Measurements from ENCODE around the gene AKAP9. TPM values are rescaled to one million over a fixed set of nuclear protein-coding genes. Genes with fewer than 3 reads are reported as not detected.
A peak's percentile ranks its signal among the peaks of the same experiment; 100 is the strongest.

The AKAP9 gene
- total RNA-seq, 2 donors from 2014 or later, result 70.0 to 93.9 TPM

- intact Hi-C loops (cut with DNase I), result no loop called here
- Histone ChIP-seq H3K36me3 (replicated peaks in 1 of 2; ENCODE audit: insufficient read depth in 1 of 2, low read depth in 2 of 2) (peaks cover 1 to 2% of the 10 kb centered on the region in 2 donors), H3K9me3 (no peaks in the 10 kb centered on the region), H3K4me1 (no peaks in the 10 kb centered on the region), H3K27ac (no peak overlapping the region), H3K4me3 (no peak overlapping the region), H3K27me3 (no peaks in the 10 kb centered on the region)
- ATAC-seq, result peak; percentile 42
- no peak for DNase-seq
- TF ChIP-seq POLR2A (IDR thresholded peaks at IDR 0.05) (no peak), CTCF (IDR thresholded peaks at IDR 0.05) (no peak)
Observed at GRCh38 chr7:91988213-91988612, 47.6 kb downstream of the AKAP9 start.

- 87 to 89% methylated on average over 3 of the region's 3 CpGs for WGBS, 2 donors
- Histone ChIP-seq H3K27me3 (no peaks in the 10 kb centered on the region), H3K27ac (no peak overlapping the region), H3K36me3 (replicated peaks in 1 of 2; ENCODE audit: insufficient read depth in 1 of 2, low read depth in 2 of 2) (peaks cover 4 to 19% of the 10 kb centered on the region in 2 donors), H3K4me1 (no peaks in the 10 kb centered on the region), H3K4me3 (no peak overlapping the region), H3K9me3 (no peaks in the 10 kb centered on the region)
- DNase-seq, result no peak
- intact Hi-C loops (cut with DNase I), result no loop called here
- TF ChIP-seq POLR2A (IDR thresholded peaks at IDR 0.05) (no peak), CTCF (IDR thresholded peaks at IDR 0.05) (no peak)
- no peak for ATAC-seq
Observed at GRCh38 chr7:91993976-91994375, 53.3 kb downstream of the AKAP9 start.

DNA sequence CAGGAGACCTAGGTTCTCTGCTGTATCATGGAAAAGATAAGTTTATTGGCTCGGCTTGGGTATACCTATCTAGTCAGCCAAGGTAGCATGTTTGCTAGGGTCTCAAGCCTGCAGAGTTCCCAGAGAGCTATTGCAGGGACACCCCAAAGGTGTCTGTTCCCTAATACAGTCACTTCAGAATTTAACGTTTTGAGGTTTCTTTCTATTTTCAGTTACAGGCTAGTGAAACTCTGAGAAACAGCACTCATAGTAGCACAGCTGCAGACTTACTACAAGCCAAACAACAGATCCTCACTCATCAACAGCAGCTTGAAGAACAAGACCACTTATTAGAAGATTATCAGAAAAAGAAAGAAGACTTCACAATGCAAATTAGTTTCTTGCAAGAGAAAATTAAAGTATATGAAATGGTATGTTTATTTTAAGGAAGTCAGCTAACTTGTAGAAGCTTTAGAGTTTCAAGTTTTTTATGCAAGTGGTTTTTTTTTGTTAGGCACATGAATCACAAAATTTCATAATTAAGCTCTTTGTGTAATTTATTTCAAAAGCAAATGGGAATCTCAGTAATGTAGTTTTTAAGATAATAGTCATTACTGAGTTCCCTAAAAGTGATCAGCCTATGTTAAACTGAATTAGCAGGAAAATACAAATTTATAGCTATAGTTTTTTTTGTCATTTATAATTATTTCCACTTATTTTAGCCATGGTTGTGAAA, 54.9 kb downstream of the AKAP9 start:
- WGBS, 2 donors, result 40 to 44% methylated on average over 2 of the region's 2 CpGs

GRCh38 chr7:91999631-92000565, 59.2 kb downstream of the AKAP9 start:
- no peak for DNase-seq
- peaks cover 0 to 13% of the 10 kb centered on the region in 2 donors for H3K36me3 ChIP-seq (replicated peaks in 1 of 2; ENCODE audit: insufficient read depth in 1 of 2, low read depth in 2 of 2)
- H3K4me3 ChIP-seq, result no peak overlapping the region
- no peak for ATAC-seq
- 93 to 98% methylated on average over 2 of the region's 2 CpGs for WGBS, 2 donors
- no peak overlapping the region for H3K27ac ChIP-seq
- no peak for TF ChIP-seq CTCF (IDR thresholded peaks at IDR 0.05)
- no peak for TF ChIP-seq POLR2A (IDR thresholded peaks at IDR 0.05)
- H3K27me3 ChIP-seq, result no peaks in the 10 kb centered on the region
- H3K9me3 ChIP-seq, result no peaks in the 10 kb centered on the region
- intact Hi-C loops (cut with DNase I), result no loop called here
- H3K4me1 ChIP-seq, result no peaks in the 10 kb centered on the region

More for the DNA sequence above, 54.9 kb downstream of the AKAP9 start:
- intact Hi-C loops (cut with DNase I), result no loop called here
- no peak for DNase-seq
- ATAC-seq, result no peak
- Histone ChIP-seq H3K9me3 (no peaks in the 10 kb centered on the region), H3K4me3 (no peak overlapping the region), H3K27ac (no peak overlapping the region), H3K27me3 (no peaks in the 10 kb centered on the region), H3K36me3 (replicated peaks in 1 of 2; ENCODE audit: insufficient read depth in 1 of 2, low read depth in 2 of 2) (peaks cover 4 to 19% of the 10 kb centered on the region in 2 donors), H3K4me1 (no peaks in the 10 kb centered on the region)
- no peak for TF ChIP-seq POLR2A (IDR thresholded peaks at IDR 0.05)
- no peak for TF ChIP-seq CTCF (IDR thresholded peaks at IDR 0.05)

Data from body of pancreas (tissue), 4 donors.